CD4-positive, alpha-beta T cell treated with Interleukin-21 for 1 hour (primary cell): Measurements from ENCODE around the gene CCDC160.
"Not testable (repeated sequence)": the region's sequence is repeated elsewhere in the genome, so short reads cannot be mapped to it uniquely, and the experiment has no call there.

ENCODE experiments used
- DNase-seq: peaks from one replicate; pipeline ENCODE4 v3.0.0-alpha.2; 2020

Gene CCDC160

GRCh38 chrX:134236626-134237614 lies at the start of gene CCDC160:
Gene CCDC160 (plus strand): TSS chrX:134237182. CDS start chrX:134244801, 7,619 bp downstream.
- DNase-seq, result no peak

GRCh38 chrX:134191281-134191680 lies 45.7 kb upstream of the CCDC160 start:
- no peak for DNase-seq

- no peak for DNase-seq
Measured at GRCh38 chrX:134194915-134195314, 42.1 kb upstream of the CCDC160 start.

GRCh38 chrX:134202561-134202960 lies 34.4 kb upstream of the CCDC160 start:
- no peak for DNase-seq

GRCh38 chrX:134206221-134206620 lies 30.8 kb upstream of the CCDC160 start:
- DNase-seq, result no peak

- no peak for DNase-seq
Measured at GRCh38 chrX:134210465-134210864, 26.5 kb upstream of the CCDC160 start.

GRCh38 chrX:134235236-134235635 lies 1.7 kb upstream of the CCDC160 start:
- DNase-seq, result no peak

- DNase-seq, result not testable (repeated sequence)
Measured at GRCh38 chrX:134238144-134238543, 1.2 kb downstream of the CCDC160 start.

- DNase-seq, result no peak
Measured at GRCh38 chrX:134239016-134239415, 2.0 kb downstream of the CCDC160 start.

- no peak for DNase-seq
Measured at GRCh38 chrX:134240209-134240608, 3.2 kb downstream of the CCDC160 start.

GRCh38 chrX:134241960-134242619 lies 5.1 kb downstream of the CCDC160 start:
- DNase-seq, result no peak

GRCh38 chrX:134244043-134244442 lies 7.1 kb downstream of the CCDC160 start:
- DNase-seq, result no peak

- no peak for DNase-seq
Measured at GRCh38 chrX:134246282-134246681, 9.3 kb downstream of the CCDC160 start.

- no peak for DNase-seq
Measured at GRCh38 chrX:134247492-134247891, 10.5 kb downstream of the CCDC160 start.

GRCh38 chrX:134249241-134249640 lies 12.3 kb downstream of the CCDC160 start:
- DNase-seq, result no peak

GRCh38 chrX:134251241-134251640 lies 14.3 kb downstream of the CCDC160 start:
- no peak for DNase-seq

- DNase-seq, result no peak
Measured at GRCh38 chrX:134254511-134254910, 17.5 kb downstream of the CCDC160 start.

- no peak for DNase-seq
Measured at GRCh38 chrX:134255555-134255954, 18.6 kb downstream of the CCDC160 start.

GRCh38 chrX:134256684-134257083 lies 19.7 kb downstream of the CCDC160 start:
- DNase-seq, result no peak

GRCh38 chrX:134258202-134258601 lies 21.2 kb downstream of the CCDC160 start:
- no peak for DNase-seq

GRCh38 chrX:134285934-134286333 lies 49.0 kb downstream of the CCDC160 start:
- not testable (repeated sequence) for DNase-seq

GRCh38 chrX:134287346-134287745 lies 50.4 kb downstream of the CCDC160 start:
- DNase-seq, result no peak

- no peak for DNase-seq
Measured at GRCh38 chrX:134294548-134294947, 57.6 kb downstream of the CCDC160 start.
